Measurements from ENCODE around the gene IMPDH1.

Gene IMPDH1

GRCh38 chr7:128422842-128423241 is 13.1 kb upstream of the IMPDH1 start:
- H3K9me3 Mint-ChIP-seq, result no peaks in the 10 kb centered on the region
- H3K27me3 Mint-ChIP-seq, result no peaks in the 10 kb centered on the region
- no peak for DNase-seq
- H3K27ac Mint-ChIP-seq, result no peak overlapping the region
- H3K36me3 Mint-ChIP-seq (ENCODE audit: low read depth), result no peaks in the 10 kb centered on the region
- ATAC-seq, result peak; percentile 22
- no peak overlapping the region for H3K4me3 Mint-ChIP-seq
- H3K4me1 Mint-ChIP-seq, result peaks cover 4% of the 10 kb centered on the region

GRCh38 chr7:128422037-128422436 is 12.3 kb upstream of the IMPDH1 start:
- H3K4me3 Mint-ChIP-seq, result no peak overlapping the region
- no peaks in the 10 kb centered on the region for H3K9me3 Mint-ChIP-seq
- DNase-seq (no peak), ATAC-seq (no peak)
- no peak overlapping the region for H3K27ac Mint-ChIP-seq
- H3K27me3 Mint-ChIP-seq, result no peaks in the 10 kb centered on the region
- H3K4me1 Mint-ChIP-seq, result peaks cover 4% of the 10 kb centered on the region
- no peaks in the 10 kb centered on the region for H3K36me3 Mint-ChIP-seq (ENCODE audit: low read depth)

GRCh38 chr7:128421384-128421783 is 11.6 kb upstream of the IMPDH1 start:
- Mint-ChIP-seq H3K27ac (no peak overlapping the region), H3K4me1 (peaks cover 4% of the 10 kb centered on the region), H3K9me3 (no peaks in the 10 kb centered on the region), H3K36me3 (ENCODE audit: low read depth) (no peaks in the 10 kb centered on the region), H3K4me3 (no peak overlapping the region), H3K27me3 (no peaks in the 10 kb centered on the region)
- no peak for DNase-seq
- no peak for ATAC-seq

GRCh38 chr7:128420773-128421172 is 11.0 kb upstream of the IMPDH1 start:
- H3K4me1 Mint-ChIP-seq, result peaks cover 4% of the 10 kb centered on the region
- no peaks in the 10 kb centered on the region for H3K9me3 Mint-ChIP-seq
- no peaks in the 10 kb centered on the region for H3K36me3 Mint-ChIP-seq (ENCODE audit: low read depth)
- H3K4me3 Mint-ChIP-seq, result no peak overlapping the region
- ATAC-seq (no peak), DNase-seq (no peak)
- H3K27ac Mint-ChIP-seq, result no peak overlapping the region
- H3K27me3 Mint-ChIP-seq, result no peaks in the 10 kb centered on the region

- Mint-ChIP-seq H3K27ac (no peak overlapping the region), H3K27me3 (no peaks in the 10 kb centered on the region), H3K9me3 (no peaks in the 10 kb centered on the region), H3K4me1 (peaks cover 4% of the 10 kb centered on the region), H3K4me3 (no peak overlapping the region), H3K36me3 (ENCODE audit: low read depth) (no peaks in the 10 kb centered on the region)
- DNase-seq, result no peak
- ATAC-seq, result no peak
These were observed 9.5 kb upstream of the IMPDH1 start for GRCh38 chr7:128419257-128419656.

- H3K4me3 Mint-ChIP-seq, result no peak overlapping the region
These were observed 7.3 kb upstream of the IMPDH1 start for GRCh38 chr7:128417071-128417470.

GRCh38 chr7:128415217-128415785 is 5.5 kb upstream of the IMPDH1 start:
- Mint-ChIP-seq H3K27ac (no peak overlapping the region), H3K9me3 (no peaks in the 10 kb centered on the region), H3K4me3 (no peak overlapping the region), H3K4me1 (peaks cover 2% of the 10 kb centered on the region), H3K36me3 (ENCODE audit: low read depth) (no peaks in the 10 kb centered on the region), H3K27me3 (peaks cover 16% of the 10 kb centered on the region)
- DNase-seq, result no peak
- no peak for ATAC-seq

More at GRCh38 chr7:128417071-128417470, 7.3 kb upstream of the IMPDH1 start:
- no peak for DNase-seq
- no peaks in the 10 kb centered on the region for H3K36me3 Mint-ChIP-seq (ENCODE audit: low read depth)
- ATAC-seq, result no peak
- H3K4me1 Mint-ChIP-seq, result peaks cover 2% of the 10 kb centered on the region
- H3K27ac Mint-ChIP-seq, result no peak overlapping the region
- no peaks in the 10 kb centered on the region for H3K9me3 Mint-ChIP-seq
- H3K27me3 Mint-ChIP-seq, result peaks cover 6% of the 10 kb centered on the region

GRCh38 chr7:128410451-128410753 is 620 bp upstream of the IMPDH1 start:
- no peaks in the 10 kb centered on the region for H3K36me3 Mint-ChIP-seq (ENCODE audit: low read depth)

GRCh38 chr7:128408709-128409595 is 830 bp downstream of the IMPDH1 start:
- DNase-seq (no peak), ATAC-seq (no peak)
- Mint-ChIP-seq H3K27ac (peak overlapping the region; percentile 1), H3K36me3 (ENCODE audit: low read depth) (no peaks in the 10 kb centered on the region), H3K4me1 (peaks cover 28% of the 10 kb centered on the region), H3K9me3 (no peaks in the 10 kb centered on the region), H3K27me3 (peaks cover 20% of the 10 kb centered on the region), H3K4me3 (peak overlapping the region; percentile 85)

More at GRCh38 chr7:128410451-128410753, 620 bp upstream of the IMPDH1 start:
- peak overlapping the region; percentile 65 for H3K27ac Mint-ChIP-seq
- H3K9me3 Mint-ChIP-seq, result no peaks in the 10 kb centered on the region
- H3K4me3 Mint-ChIP-seq, result peak overlapping the region; percentile 85
- DNase-seq (no peak), ATAC-seq (no peak)
- H3K27me3 Mint-ChIP-seq, result peaks cover 20% of the 10 kb centered on the region
- peaks cover 18% of the 10 kb centered on the region for H3K4me1 Mint-ChIP-seq

- no peak for DNase-seq
- Mint-ChIP-seq H3K27ac (no peak overlapping the region), H3K27me3 (peaks cover 15% of the 10 kb centered on the region), H3K4me1 (peaks cover 34% of the 10 kb centered on the region), H3K4me3 (no peak overlapping the region), H3K36me3 (ENCODE audit: low read depth) (peaks cover 3% of the 10 kb centered on the region), H3K9me3 (no peaks in the 10 kb centered on the region)
- no peak for ATAC-seq
These were observed 1.8 kb downstream of the IMPDH1 start for GRCh38 chr7:128407751-128408708.

- Mint-ChIP-seq H3K4me1 (peaks cover 37% of the 10 kb centered on the region), H3K4me3 (no peak overlapping the region)
- ATAC-seq, result no peak
These were observed 2.6 kb downstream of the IMPDH1 start for GRCh38 chr7:128407233-128407589.

GRCh38 chr7:128406314-128407232 is 3.2 kb downstream of the IMPDH1 start:
- H3K9me3 Mint-ChIP-seq, result no peaks in the 10 kb centered on the region
- DNase-seq (no peak), ATAC-seq (no peak)
- peaks cover 37% of the 10 kb centered on the region for H3K4me1 Mint-ChIP-seq
- H3K27me3 Mint-ChIP-seq, result peaks cover 10% of the 10 kb centered on the region
- peaks cover 3% of the 10 kb centered on the region for H3K36me3 Mint-ChIP-seq (ENCODE audit: low read depth)
- H3K27ac Mint-ChIP-seq, result peak overlapping the region; percentile 70
- peak overlapping the region; percentile 50 for H3K4me3 Mint-ChIP-seq

More at GRCh38 chr7:128407233-128407589, 2.6 kb downstream of the IMPDH1 start:
- H3K27me3 Mint-ChIP-seq, result peaks cover 15% of the 10 kb centered on the region
- no peak for DNase-seq
- H3K27ac Mint-ChIP-seq, result no peak overlapping the region
- no peaks in the 10 kb centered on the region for H3K9me3 Mint-ChIP-seq
- peaks cover 3% of the 10 kb centered on the region for H3K36me3 Mint-ChIP-seq (ENCODE audit: low read depth)

- no peak for ATAC-seq
- Mint-ChIP-seq H3K36me3 (ENCODE audit: low read depth) (peaks cover 9% of the 10 kb centered on the region), H3K27me3 (peaks cover 6% of the 10 kb centered on the region), H3K4me3 (peak overlapping the region; percentile 89), H3K27ac (peak overlapping the region; percentile 84), H3K9me3 (no peaks in the 10 kb centered on the region), H3K4me1 (peaks cover 37% of the 10 kb centered on the region)
- peak; percentile 62 for DNase-seq
These were observed 4.1 kb downstream of the IMPDH1 start for GRCh38 chr7:128405471-128406313.

Measured in activated naive CD8-positive, alpha-beta T cell treated with anti-CD3 and anti-CD28 coated beads, Interleukin-2, amount 50 U/mL, for 24 hours (primary cell).